HuH-7.5 (cell line): ENCODE results near the gene PRRT1B.
"Not testable (repeated sequence)": the region's sequence is repeated elsewhere in the genome, so short reads cannot be mapped to it uniquely, and the experiment has no call there.

ENCODE experiments used
- DNase-seq: peaks from one replicate; pipeline ENCODE4 v3.0.0; 2011; ENCODE audit warnings: low spot score

Gene PRRT1B

DNA sequence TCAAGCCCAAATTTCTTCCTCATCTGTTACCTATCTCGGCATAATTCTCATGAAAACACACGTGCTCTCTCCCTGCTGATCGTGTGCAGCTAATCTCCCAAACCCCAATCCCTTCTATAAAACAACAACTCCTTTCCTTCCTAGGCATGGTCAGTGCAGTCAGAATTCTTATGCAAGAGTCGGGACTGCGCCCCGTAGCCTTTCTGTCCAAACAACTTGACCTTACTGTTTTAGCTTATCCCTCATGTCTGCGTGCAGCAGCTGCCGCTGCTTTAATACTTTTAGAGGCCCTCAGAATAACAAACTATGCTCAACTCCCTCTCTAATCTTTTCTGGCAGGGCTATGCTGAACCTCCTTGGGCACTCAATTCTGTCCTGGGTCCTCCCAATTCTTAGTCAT lies 5.1 kb downstream of the PRRT1B start:
- DNase-seq: not testable (repeated sequence)

GRCh38 chr9:131552030-131552429 lies 6.7 kb downstream of the PRRT1B start:
- no peak for DNase-seq

- DNase-seq: no peak
Measured at GRCh38 chr9:131554087-131554842, 8.9 kb downstream of the PRRT1B start.

DNA sequence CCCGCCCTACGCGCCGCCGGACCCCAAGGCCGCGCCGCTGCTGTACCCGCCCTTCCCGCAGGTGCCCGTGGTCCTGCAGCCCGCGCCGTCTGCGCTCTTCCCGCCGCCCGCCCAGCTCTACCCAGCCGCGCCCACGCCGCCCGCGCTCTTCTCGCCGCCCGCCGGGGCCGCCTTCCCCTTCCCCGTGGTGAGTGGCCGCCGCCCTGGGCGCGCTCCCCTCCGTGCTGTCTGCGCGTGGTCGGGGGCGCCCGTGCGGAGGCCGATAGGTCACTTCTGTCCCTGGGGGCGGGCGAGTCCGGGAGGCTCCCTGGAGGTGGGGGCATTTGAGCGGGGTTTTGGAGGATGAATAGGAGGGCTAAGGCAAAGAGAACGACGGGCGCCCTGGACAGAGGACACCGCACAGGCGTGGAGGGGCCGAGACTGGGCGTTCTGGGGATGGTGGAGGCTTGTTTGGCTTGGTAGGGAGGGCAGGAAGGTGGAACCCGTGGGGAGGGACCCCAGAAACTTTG lies 9.6 kb downstream of the PRRT1B start:
- DNase-seq: no peak

DNA sequence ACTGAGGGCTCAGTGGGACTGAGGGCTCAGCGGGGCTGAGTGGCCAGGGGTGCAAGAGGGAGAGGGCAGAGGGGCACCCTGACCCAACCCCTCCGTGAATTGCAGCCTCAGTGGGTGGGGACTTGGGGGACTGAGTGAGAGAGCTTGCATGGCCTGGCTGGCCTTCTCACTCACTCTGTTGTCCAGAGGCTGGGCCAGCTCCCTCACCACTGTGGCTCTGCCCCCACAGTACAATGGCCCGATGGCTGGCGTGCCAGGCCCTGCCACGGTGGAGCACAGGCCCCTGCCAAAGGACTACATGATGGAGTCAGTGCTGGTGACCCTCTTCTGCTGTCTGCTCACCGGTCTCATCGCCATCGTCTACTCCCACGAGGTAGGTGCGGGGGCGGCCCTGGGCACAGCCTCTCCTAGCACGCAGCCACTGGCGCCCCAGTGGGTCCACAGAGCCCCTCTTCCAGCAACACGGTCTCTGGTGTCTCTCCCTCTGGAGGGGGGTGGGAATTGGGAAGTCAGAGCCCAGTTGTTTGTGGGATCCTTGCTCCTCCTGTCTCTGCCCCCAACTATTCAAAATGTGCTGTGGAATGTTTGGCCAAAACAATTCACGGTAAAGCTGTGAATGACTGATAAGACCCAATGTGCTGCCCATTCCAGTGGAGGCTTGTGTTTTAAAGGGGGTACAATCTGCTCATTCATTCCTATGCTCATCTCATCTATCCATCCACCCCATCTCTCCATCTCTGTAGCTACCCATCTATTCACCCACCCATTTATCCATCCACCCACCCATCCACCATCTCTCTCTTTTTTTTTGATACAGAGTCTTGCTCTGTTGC lies 10.7 kb downstream of the PRRT1B start:
- DNase-seq: no peak

GRCh38 chr9:131557855-131558548 lies 12.7 kb downstream of the PRRT1B start:
- no peak for DNase-seq

DNA sequence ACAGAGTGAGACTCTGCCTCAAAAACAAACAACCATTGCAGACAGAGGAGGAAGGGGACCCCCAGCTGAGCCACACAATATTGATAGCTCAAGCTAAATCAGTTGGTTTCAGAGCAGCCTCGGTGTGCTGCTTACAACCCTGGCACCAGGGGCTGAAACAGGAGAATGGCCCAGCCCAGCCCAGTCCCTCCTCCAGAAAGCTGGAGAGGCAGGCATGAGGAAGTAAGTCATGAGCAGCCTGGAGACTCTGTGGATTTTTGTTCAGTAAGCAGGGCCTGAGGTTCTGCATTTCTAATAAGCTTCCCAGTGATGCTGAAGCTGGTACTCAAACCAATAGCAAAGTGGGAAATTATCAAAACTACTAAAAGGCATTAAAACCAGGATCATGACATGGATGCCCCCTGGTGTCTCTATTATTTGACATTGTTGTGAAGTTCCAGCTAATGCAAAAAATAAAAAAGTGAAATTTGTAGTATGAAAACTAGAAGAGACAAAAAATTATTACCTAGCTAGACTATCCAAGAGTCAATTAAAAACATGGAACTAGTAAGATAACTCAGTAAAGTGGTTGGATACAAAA lies 14.2 kb downstream of the PRRT1B start:
- DNase-seq: no peak

GRCh38 chr9:131562032-131562959 lies 17.0 kb downstream of the PRRT1B start:
- DNase-seq: peak; percentile 67

- DNase-seq: no peak
Measured at GRCh38 chr9:131565369-131565768, 20.0 kb downstream of the PRRT1B start.

DNA sequence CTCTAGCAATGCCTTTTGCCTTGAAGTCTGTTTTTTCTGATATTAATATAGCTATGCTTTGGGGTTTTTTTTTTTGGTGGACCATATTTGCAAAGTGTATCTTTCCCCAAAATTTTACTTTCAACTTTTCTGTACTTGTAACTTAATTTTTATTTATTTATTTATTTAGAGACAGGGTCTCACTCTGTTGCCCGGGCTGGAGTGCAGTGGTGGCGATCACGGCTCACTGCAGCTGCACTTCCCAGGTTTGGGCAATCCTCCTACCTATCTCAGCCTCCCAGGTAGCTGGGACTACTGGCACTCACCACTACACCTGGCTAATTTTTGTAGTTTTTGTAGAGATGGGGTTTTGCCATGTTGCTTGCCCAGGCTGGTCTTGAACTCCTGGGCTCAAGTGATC lies 20.8 kb downstream of the PRRT1B start:
- DNase-seq: no peak

- no peak for DNase-seq
Measured at GRCh38 chr9:131567910-131568309, 22.6 kb downstream of the PRRT1B start.

GRCh38 chr9:131574730-131575640 lies 29.7 kb downstream of the PRRT1B start:
- no peak for DNase-seq

DNA sequence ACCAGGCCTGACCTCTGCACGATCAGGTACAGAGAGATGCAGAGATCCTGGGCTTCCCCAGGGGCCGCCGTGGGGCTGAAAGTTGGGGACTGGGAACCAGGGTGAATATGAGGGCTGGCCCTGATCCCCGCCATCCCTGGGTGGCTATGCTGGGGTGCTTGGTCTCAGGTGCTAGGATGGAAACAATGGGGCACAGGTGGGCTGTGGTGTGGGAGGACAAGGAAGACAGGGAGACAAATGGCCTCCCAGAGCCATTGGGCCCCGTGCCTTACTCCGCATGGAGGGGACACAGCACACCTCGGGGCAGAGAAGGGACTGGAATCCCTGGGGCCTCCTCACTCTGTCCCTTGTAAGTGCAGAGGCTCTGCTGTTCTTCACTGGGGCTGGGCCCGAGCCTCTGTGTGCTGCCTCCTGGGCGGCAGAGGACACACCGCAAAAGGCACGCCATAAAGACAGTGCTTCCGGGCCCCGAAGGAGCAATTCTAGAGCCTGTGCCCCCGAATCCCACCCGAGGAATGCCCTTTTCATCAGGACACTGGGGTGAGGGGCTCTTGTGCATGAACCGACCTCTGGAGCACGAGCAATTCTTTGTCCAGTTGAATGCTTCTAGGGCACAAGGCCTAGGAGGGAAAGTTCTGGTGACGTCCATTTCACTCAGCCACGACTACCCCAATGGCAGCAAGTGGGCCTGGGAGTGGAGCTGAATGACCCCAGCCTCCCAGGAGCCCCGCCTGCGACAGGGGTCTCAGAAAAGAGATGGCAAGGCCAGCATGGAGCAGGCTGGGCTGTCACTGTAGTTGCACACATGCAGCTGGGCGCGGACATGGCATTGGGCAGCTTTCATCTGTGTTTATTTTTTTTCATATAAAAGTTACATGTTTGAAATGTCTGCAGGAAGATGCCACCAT lies 30.9 kb downstream of the PRRT1B start:
- no peak for DNase-seq

GRCh38 chr9:131577005-131578000 lies 32.0 kb downstream of the PRRT1B start:
- no peak for DNase-seq

DNA sequence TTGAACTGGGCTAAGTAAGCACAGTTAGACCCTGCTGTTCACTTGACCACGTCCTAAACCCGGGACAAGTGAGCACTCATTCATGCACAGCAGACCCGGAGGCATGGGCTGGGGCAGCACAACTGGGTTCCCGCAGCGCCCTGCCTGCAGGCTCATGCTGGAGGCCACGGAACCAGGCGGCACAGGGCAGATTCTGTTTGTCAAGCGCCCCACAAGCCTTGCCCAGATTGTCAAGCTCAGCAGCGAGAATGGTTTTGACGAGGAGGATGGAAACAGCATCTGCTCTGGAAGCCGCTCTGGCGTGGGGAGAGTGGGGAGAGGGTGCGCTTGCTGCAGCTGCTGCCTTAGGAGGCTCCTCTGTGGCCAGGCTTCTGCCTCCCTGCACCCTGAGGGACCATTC lies 32.7 kb downstream of the PRRT1B start:
- DNase-seq: no peak

- DNase-seq: no peak
Measured at GRCh38 chr9:131578731-131579504, 33.6 kb downstream of the PRRT1B start.

DNA sequence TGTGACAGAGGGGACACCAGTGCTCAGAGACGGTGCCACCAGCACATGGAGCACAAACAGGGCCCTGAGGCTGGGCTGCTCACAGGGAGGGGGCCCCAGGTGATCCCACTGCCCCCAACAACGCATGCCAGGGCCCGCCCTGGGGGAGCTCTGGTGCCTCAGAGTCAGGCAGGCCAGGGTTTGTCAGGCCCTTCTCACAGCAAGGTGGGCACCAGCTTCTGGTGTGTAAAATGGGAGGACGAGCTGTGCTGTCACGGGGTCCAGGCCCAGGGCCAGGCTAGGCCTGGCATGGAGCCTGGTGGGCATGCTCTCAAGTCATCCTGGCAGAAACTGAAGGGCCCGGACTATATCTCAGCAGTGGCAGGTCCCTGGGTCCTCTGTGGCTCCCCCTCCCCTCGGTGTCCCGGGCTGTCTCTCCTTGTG lies 34.5 kb downstream of the PRRT1B start:
- DNase-seq: no peak
